Activated B cell treated with CpG ODN at 0.5 μM for 24 hours (primary cell): ENCODE data around the gene SLC22A1. TPM values are rescaled to one million over a fixed set of nuclear protein-coding genes. Genes with fewer than 3 reads are reported as not detected.
"Not testable (repeated sequence)": the region's sequence is repeated elsewhere in the genome, so short reads cannot be mapped to it uniquely, and the experiment has no call there.

Source experiments
- ATAC-seq: fragments of 200-7000 bp; cut with Tn5 transposase; one replicate; pipeline ENCODE4 v1.10.0; 2021; ENCODE audit warnings: low read depth, mild to moderate bottlenecking, moderate library complexity
- CTCF ChIA-PET: fragments of 350-600 bp; sonication (Branson Sonifier 250); formaldehyde crosslinking; loops from one replicate; lab custom pipeline; 2021; ENCODE audit warnings: antibody characterized with exemption; lab: Charles Lee
- POLR2A ChIA-PET: fragments of 350-600 bp; sonication (Branson Sonifier 250); formaldehyde crosslinking; loops from one replicate; lab custom pipeline; 2021; ENCODE audit warnings: antibody characterized with exemption; lab: Charles Lee
- DNase-seq: peaks from one replicate; pipeline ENCODE4 v3.0.0; 2022
- H3K27ac Mint-ChIP-seq: one replicate; pipeline ENCODE4 v1.8.0; 2020; ENCODE audit warnings: mixed read lengths
- H3K27me3 Mint-ChIP-seq: one replicate; pipeline ENCODE4 v1.8.0; 2021; ENCODE audit warnings: mixed read lengths
- H3K36me3 Mint-ChIP-seq: one replicate; pipeline ENCODE4 v1.8.0; 2021; ENCODE audit warnings: low read depth, mixed read lengths
- H3K4me1 Mint-ChIP-seq: one replicate; pipeline ENCODE4 v1.8.0; 2021; ENCODE audit warnings: mixed read lengths
- H3K4me3 Mint-ChIP-seq: one replicate; pipeline ENCODE4 v1.8.0; 2020; ENCODE audit warnings: mild to moderate bottlenecking, mixed read lengths
- H3K9me3 Mint-ChIP-seq: one replicate; pipeline ENCODE4 v1.8.0; 2020; ENCODE audit warnings: mixed read lengths
- CTCF ChIP-seq: fragments of 200-600 bp; IDR thresholded peaks from one replicate; pipeline ENCODE4 v1.8.0; 2022; ENCODE audit warnings: antibody characterized with exemption, mild to moderate bottlenecking
- intact Hi-C: fragments of 100-400 bp; cut with micrococcal nuclease; formaldehyde crosslinking; loops from one replicate; pipeline ENCODE4 v1.15.1; 2024
- total RNA-seq: library from RNA; stranded (reverse); gene quantifications from 2 replicates; pipeline ENCODE4 v1.2.3, GENCODE V29; 2022

Gene SLC22A1
- total RNA-seq, 1 donor from 2014 or later = 2.8 TPM

DNA sequence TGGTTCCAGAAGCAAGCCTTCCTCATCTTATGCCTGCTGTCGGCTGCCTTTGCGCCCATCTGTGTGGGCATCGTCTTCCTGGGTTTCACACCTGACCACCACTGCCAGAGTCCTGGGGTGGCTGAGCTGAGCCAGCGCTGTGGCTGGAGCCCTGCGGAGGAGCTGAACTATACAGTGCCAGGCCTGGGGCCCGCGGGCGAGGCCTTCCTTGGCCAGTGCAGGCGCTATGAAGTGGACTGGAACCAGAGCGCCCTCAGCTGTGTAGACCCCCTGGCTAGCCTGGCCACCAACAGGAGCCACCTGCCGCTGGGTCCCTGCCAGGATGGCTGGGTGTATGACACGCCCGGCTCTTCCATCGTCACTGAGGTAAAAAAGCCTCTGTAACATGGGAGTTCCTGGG lies 366 bp downstream of the SLC22A1 start:
- Mint-ChIP-seq H3K36me3 (peaks cover 3% of the 10 kb centered on the region), H3K9me3 (peaks cover 3% of the 10 kb centered on the region), H3K4me3 (no peak overlapping the region), H3K4me1 (no peaks in the 10 kb centered on the region), H3K27me3 (no peaks in the 10 kb centered on the region), H3K27ac (no peak overlapping the region)
- CTCF ChIA-PET = no interaction called here
- no peak for DNase-seq
- no peak for TF ChIP-seq CTCF
- intact Hi-C loops = no loop called here
- POLR2A ChIA-PET = no interaction called here
- ATAC-seq = no peak

DNA sequence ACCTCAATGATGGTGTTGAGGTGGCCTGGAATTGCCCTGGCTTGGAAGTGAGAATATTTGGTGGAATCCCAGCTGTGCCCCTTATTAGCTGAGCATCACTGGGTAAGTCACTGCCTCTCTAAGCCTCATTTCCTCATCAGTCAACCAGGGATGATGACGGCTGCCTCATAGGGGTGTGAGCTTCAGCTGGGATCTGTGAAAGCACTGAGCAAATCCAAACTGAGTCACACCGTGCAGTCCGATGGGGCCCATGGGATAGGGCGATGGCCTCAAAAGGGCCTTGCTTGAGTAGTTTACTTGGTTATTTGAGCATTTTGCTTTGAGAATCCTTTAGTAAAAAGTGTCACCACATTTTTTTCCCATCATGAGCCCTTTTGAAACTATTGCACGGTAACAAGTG lies 1.1 kb downstream of the SLC22A1 start:
- POLR2A ChIA-PET = no interaction called here
- CTCF ChIA-PET = no interaction called here
- no peak for ATAC-seq

GRCh38 chr6:160124007-160124406 lies 2.4 kb downstream of the SLC22A1 start:
- POLR2A ChIA-PET = no interaction called here
- peaks cover 3% of the 10 kb centered on the region for H3K36me3 Mint-ChIP-seq
- no peaks in the 10 kb centered on the region for H3K27me3 Mint-ChIP-seq
- no peaks in the 10 kb centered on the region for H3K9me3 Mint-ChIP-seq
- no peak overlapping the region for H3K4me3 Mint-ChIP-seq
- CTCF ChIA-PET = interaction anchor here (1.0 kb wide), 1 partner anchor 36 kb away, joined by 4 read pairs; no protein-coding TSS in a partner anchor
- TF ChIP-seq CTCF = no peak
- no peak for ATAC-seq
- no peak for DNase-seq
- no peak overlapping the region for H3K27ac Mint-ChIP-seq
- H3K4me1 Mint-ChIP-seq = no peaks in the 10 kb centered on the region
- intact Hi-C loops = no loop called here

More for the DNA sequence above, 1.1 kb downstream of the SLC22A1 start:
- Mint-ChIP-seq H3K9me3 (peaks cover 2% of the 10 kb centered on the region), H3K36me3 (peaks cover 3% of the 10 kb centered on the region), H3K4me3 (no peak overlapping the region), H3K4me1 (no peaks in the 10 kb centered on the region), H3K27ac (no peak overlapping the region), H3K27me3 (no peaks in the 10 kb centered on the region)
- DNase-seq = no peak
- no peak for TF ChIP-seq CTCF
- intact Hi-C loops = no loop called here

- no peak overlapping the region for H3K27ac Mint-ChIP-seq
- DNase-seq (no peak), ATAC-seq (no peak)
- POLR2A ChIA-PET = no interaction called here
- TF ChIP-seq CTCF = no peak
- intact Hi-C loops = no loop called here
- H3K4me3 Mint-ChIP-seq = no peak overlapping the region
- H3K36me3 Mint-ChIP-seq = no peaks in the 10 kb centered on the region
- no peaks in the 10 kb centered on the region for H3K4me1 Mint-ChIP-seq
- H3K9me3 Mint-ChIP-seq = no peaks in the 10 kb centered on the region
- CTCF ChIA-PET = interaction anchor here (1.0 kb wide), 1 partner anchor 37 kb away, joined by 4 read pairs; no protein-coding TSS in a partner anchor
- no peaks in the 10 kb centered on the region for H3K27me3 Mint-ChIP-seq
Measured at GRCh38 chr6:160124605-160125004, 3.0 kb downstream of the SLC22A1 start.

GRCh38 chr6:160125105-160125504 lies 3.5 kb downstream of the SLC22A1 start:
- H3K4me1 Mint-ChIP-seq, H3K4me3 Mint-ChIP-seq: not testable (repeated sequence)

More at GRCh38 chr6:160125105-160125504, 3.5 kb downstream of the SLC22A1 start:
- DNase-seq, POLR2A ChIA-PET, H3K36me3 Mint-ChIP-seq, H3K27me3 Mint-ChIP-seq, ATAC-seq, H3K9me3 Mint-ChIP-seq, H3K27ac Mint-ChIP-seq, intact Hi-C loops: not testable (repeated sequence)
- CTCF ChIA-PET = interaction anchor here (1.0 kb wide), 1 partner anchor 37 kb away, joined by 4 read pairs; no protein-coding TSS in a partner anchor
